Testis (tissue), 3 donors: ENCODE data around the gene SYTL2. TPM values are rescaled to one million over a fixed set of nuclear protein-coding genes. Genes with fewer than 3 reads are reported as not detected.
"Not testable (repeated sequence)": the region's sequence is repeated elsewhere in the genome, so short reads cannot be mapped to it uniquely, and the experiment has no call there.

Experiments
- DNase-seq: peaks from one replicate; pipeline ENCODE4 v3.0.0-alpha.2; 2019
- H3K27ac ChIP-seq, 2 donors: fragments of 200-600 bp; sonication (generic); one replicate each; pipeline ENCODE4 v1.5.1; 2019
- H3K27me3 ChIP-seq: fragments of 200-600 bp; sonication (generic); one replicate; pipeline ENCODE4 v1.5.1; 2019
- H3K36me3 ChIP-seq: fragments of 200-600 bp; sonication (generic); one replicate; pipeline ENCODE4 v1.5.1; 2017; ENCODE audit warnings: low read depth; ENCODE audit errors: missing control alignments
- H3K4me1 ChIP-seq: fragments of 200-600 bp; sonication (generic); one replicate; pipeline ENCODE4 v1.5.1; 2019
- H3K4me3 ChIP-seq, 2 donors: fragments of 200-600 bp; sonication (generic); one replicate each; pipeline ENCODE4 v1.5.1; 2017 to 2019
- H3K9me3 ChIP-seq: fragments of 200-600 bp; sonication (generic); one replicate; pipeline ENCODE4 v1.5.1; 2017
- CTCF ChIP-seq, 3 experiments: fragments of 450-650 bp in 2 of 3; fragments of 200-600 bp in 1 of 3; sonication (generic) in 1 of 3; IDR thresholded peaks; one replicate each; pipeline ENCODE4 v1.5.1; 2016 to 2019; ENCODE audit warnings: antibody characterized with exemption in 3 of 3, mild to moderate bottlenecking in 2 of 3, moderate library complexity in 1 of 3
- POLR2A ChIP-seq: fragments of 450-650 bp; IDR thresholded peaks from one replicate; pipeline ENCODE4 v1.6.1; 2017; ENCODE audit warnings: antibody characterized with exemption, mild to moderate bottlenecking, moderate library complexity
- WGBS, 2 donors: methylation state at CpG; one replicate each; pipeline ENCODE4 v1.1.5; 2018; 5-methylcytosine and 5-hydroxymethylcytosine counted together
- intact Hi-C: fragments of 100-400 bp; cut with DNase I; formaldehyde crosslinking; loops from one replicate; pipeline ENCODE4 v1.15.1; 2023; ENCODE audit warnings: low total_unique reads
- polyA plus RNA-seq: library from polyadenylated mRNA; stranded (reverse); fragments of 350-450 nt; fragmentation: Illumina TruSeq; extraction: RNeasy Lipid Tissue Mini Kit (QIAGEN cat#74804); gene quantifications from one replicate; pipeline ENCODE4 v1.2.3, GENCODE V29; 2014; ENCODE audit warnings: low read depth, low replicate concordance; ENCODE audit not compliant: insufficient read depth
- total RNA-seq, 2 donors: library from RNA; depleted of rRNA; stranded (reverse); fragments of >200 nt; gene quantifications; one replicate each; pipeline ENCODE4 v1.2.3, GENCODE V29; 2016

The SYTL2 gene
- total and polyA plus RNA-seq, 3 donors from 2014 or later = 12.3 to 16.9 (median 14.4) TPM

- Histone ChIP-seq H3K27me3 (no peaks in the 10 kb centered on the region), H3K9me3 (no peaks in the 10 kb centered on the region), H3K36me3 (no peaks in the 10 kb centered on the region), H3K4me1 (no peaks in the 10 kb centered on the region), H3K27ac (peak overlapping the region; percentile 70 to 89), H3K4me3 (peak overlapping the region; percentile 61 to 65)
- WGBS, 2 donors = 0 to 1% methylated on average over 17 to 62 of the region's 62 CpGs
- intact Hi-C loops = no loop called here
- TF ChIP-seq POLR2A (no peak), CTCF (IDR thresholded peaks at IDR 0.05) (peak; percentile 80 to 97 (median 90))
- peak; percentile 92 for DNase-seq
Measured at GRCh38 chr11:85854557-85855340, 43.8 kb upstream of the SYTL2 start.

- peak overlapping the region; percentile 70 to 89 for H3K27ac ChIP-seq
- DNase-seq = no peak
- H3K4me1 ChIP-seq = no peaks in the 10 kb centered on the region
- no peaks in the 10 kb centered on the region for H3K9me3 ChIP-seq
- peak overlapping the region; percentile 61 to 65 for H3K4me3 ChIP-seq
- H3K36me3 ChIP-seq = no peaks in the 10 kb centered on the region
- H3K27me3 ChIP-seq = no peaks in the 10 kb centered on the region
- TF ChIP-seq POLR2A (no peak), CTCF (IDR thresholded peaks at IDR 0.05) (no peak)
- intact Hi-C loops = no loop called here
- WGBS, 2 donors = 5 to 19% methylated on average over 7 of the region's 7 CpGs
Measured at GRCh38 chr11:85854212-85854556, 43.2 kb upstream of the SYTL2 start.

GRCh38 chr11:85853541-85853940 is 42.6 kb upstream of the SYTL2 start:
- H3K27me3 ChIP-seq, H3K4me3 ChIP-seq, intact Hi-C loops, H3K36me3 ChIP-seq, H3K27ac ChIP-seq, H3K4me1 ChIP-seq, H3K9me3 ChIP-seq, DNase-seq: not testable (repeated sequence)
- 84 to 90% methylated on average over 7 of the region's 7 CpGs for whole genome bisulfite sequencing, 2 donors

GRCh38 chr11:85852754-85853153 is 41.8 kb upstream of the SYTL2 start:
- WGBS, 2 donors = 84 to 98% methylated on average over 11 to 33 of the region's 33 CpGs

GRCh38 chr11:85848556-85848955 is 37.6 kb upstream of the SYTL2 start:
- Histone ChIP-seq H3K4me3 (no peak overlapping the region), H3K27me3 (no peaks in the 10 kb centered on the region), H3K4me1 (no peaks in the 10 kb centered on the region), H3K27ac (no peak overlapping the region), H3K36me3 (no peaks in the 10 kb centered on the region), H3K9me3 (no peaks in the 10 kb centered on the region)
- intact Hi-C loops = no loop called here
- no peak for DNase-seq
- TF ChIP-seq CTCF (IDR thresholded peaks at IDR 0.05) (no peak), POLR2A (no peak)
- WGBS, 2 donors = 89 to 95% methylated on average over 2 of the region's 2 CpGs

More at GRCh38 chr11:85852754-85853153, 41.8 kb upstream of the SYTL2 start:
- H3K4me1 ChIP-seq, H3K27me3 ChIP-seq, DNase-seq, H3K9me3 ChIP-seq, intact Hi-C loops, H3K27ac ChIP-seq, H3K4me3 ChIP-seq, H3K36me3 ChIP-seq: not testable (repeated sequence)

GRCh38 chr11:85848006-85848405 is 37.1 kb upstream of the SYTL2 start:
- no peaks in the 10 kb centered on the region for H3K4me1 ChIP-seq
- TF ChIP-seq POLR2A (no peak), CTCF (IDR thresholded peaks at IDR 0.05) (no peak)
- intact Hi-C loops = no loop called here
- H3K4me3 ChIP-seq = no peak overlapping the region
- no peaks in the 10 kb centered on the region for H3K9me3 ChIP-seq
- no peaks in the 10 kb centered on the region for H3K27me3 ChIP-seq
- WGBS, 2 donors = 96 to 97% methylated on average over 3 of the region's 3 CpGs
- no peak overlapping the region for H3K27ac ChIP-seq
- no peaks in the 10 kb centered on the region for H3K36me3 ChIP-seq
- DNase-seq = no peak
